GM18873 (cell line): Measurements from ENCODE around the gene UNC13B.
"Not testable (repeated sequence)": the region's sequence is repeated elsewhere in the genome, so short reads cannot be mapped to it uniquely, and the experiment has no call there.

Experiments
- ATAC-seq: cut with Tn5 transposase; IDR thresholded peaks from one replicate; pipeline ENCODE4 v1.9.1; 2021; ENCODE audit warnings: mild to moderate bottlenecking, moderate library complexity, moderate number of reproducible peaks; ENCODE audit not compliant: unreplicated experiment, low FRiP score

Gene UNC13B

GRCh38 chr9:35162605-35163315, 951 bp downstream of the UNC13B start:
- ATAC-seq: no peak

GRCh38 chr9:35163413-35163812, 1.6 kb downstream of the UNC13B start:
- ATAC-seq: no peak

GRCh38 chr9:35164711-35165110, 2.9 kb downstream of the UNC13B start:
- ATAC-seq: no peak

GRCh38 chr9:35167429-35167828, 5.6 kb downstream of the UNC13B start:
- ATAC-seq: not testable (repeated sequence)

GRCh38 chr9:35168963-35169362, 7.2 kb downstream of the UNC13B start:
- no peak for ATAC-seq

GRCh38 chr9:35172878-35173277, 11.1 kb downstream of the UNC13B start:
- ATAC-seq: no peak

- ATAC-seq: no peak
Measured at GRCh38 chr9:35177520-35177919, 15.7 kb downstream of the UNC13B start.

GRCh38 chr9:35179347-35180280, 17.8 kb downstream of the UNC13B start:
- ATAC-seq: no peak

- no peak for ATAC-seq
Measured at GRCh38 chr9:35180801-35181200, 19.0 kb downstream of the UNC13B start.

GRCh38 chr9:35182401-35182800, 20.6 kb downstream of the UNC13B start:
- ATAC-seq: not testable (repeated sequence)

GRCh38 chr9:35182996-35183754, 21.4 kb downstream of the UNC13B start:
- ATAC-seq: not testable (repeated sequence)

- not testable (repeated sequence) for ATAC-seq
Measured at GRCh38 chr9:35183755-35184480, 22.1 kb downstream of the UNC13B start.

GRCh38 chr9:35186524-35186923, 24.7 kb downstream of the UNC13B start:
- ATAC-seq: no peak

GRCh38 chr9:35190203-35190602, 28.4 kb downstream of the UNC13B start:
- ATAC-seq: no peak

GRCh38 chr9:35191105-35191504, 29.3 kb downstream of the UNC13B start:
- ATAC-seq: no peak

GRCh38 chr9:35193762-35194161, 32.0 kb downstream of the UNC13B start:
- ATAC-seq: no peak

GRCh38 chr9:35195683-35196082, 33.9 kb downstream of the UNC13B start:
- no peak for ATAC-seq

- ATAC-seq: no peak
Measured at GRCh38 chr9:35198191-35198590, 36.4 kb downstream of the UNC13B start.

GRCh38 chr9:35203528-35203927, 41.7 kb downstream of the UNC13B start:
- no peak for ATAC-seq

GRCh38 chr9:35205340-35205739, 43.5 kb downstream of the UNC13B start:
- ATAC-seq: no peak
